Measurements from ENCODE around the gene UGT1A3.

DNA sequence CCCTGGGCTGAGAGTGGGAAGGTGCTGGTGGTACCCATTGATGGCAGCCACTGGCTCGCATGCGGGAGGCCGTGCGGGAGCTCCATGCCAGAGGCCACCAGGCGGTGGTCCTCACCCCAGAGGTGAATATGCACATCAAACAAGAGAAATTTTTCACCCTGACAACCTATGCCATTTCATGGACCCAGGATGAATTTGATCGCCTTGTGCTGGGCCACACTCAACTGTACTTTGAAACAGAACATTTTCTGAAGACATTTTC is 18.4 kb downstream of the UGT1A3 start:
- TF ChIP-seq, protein P1, sequence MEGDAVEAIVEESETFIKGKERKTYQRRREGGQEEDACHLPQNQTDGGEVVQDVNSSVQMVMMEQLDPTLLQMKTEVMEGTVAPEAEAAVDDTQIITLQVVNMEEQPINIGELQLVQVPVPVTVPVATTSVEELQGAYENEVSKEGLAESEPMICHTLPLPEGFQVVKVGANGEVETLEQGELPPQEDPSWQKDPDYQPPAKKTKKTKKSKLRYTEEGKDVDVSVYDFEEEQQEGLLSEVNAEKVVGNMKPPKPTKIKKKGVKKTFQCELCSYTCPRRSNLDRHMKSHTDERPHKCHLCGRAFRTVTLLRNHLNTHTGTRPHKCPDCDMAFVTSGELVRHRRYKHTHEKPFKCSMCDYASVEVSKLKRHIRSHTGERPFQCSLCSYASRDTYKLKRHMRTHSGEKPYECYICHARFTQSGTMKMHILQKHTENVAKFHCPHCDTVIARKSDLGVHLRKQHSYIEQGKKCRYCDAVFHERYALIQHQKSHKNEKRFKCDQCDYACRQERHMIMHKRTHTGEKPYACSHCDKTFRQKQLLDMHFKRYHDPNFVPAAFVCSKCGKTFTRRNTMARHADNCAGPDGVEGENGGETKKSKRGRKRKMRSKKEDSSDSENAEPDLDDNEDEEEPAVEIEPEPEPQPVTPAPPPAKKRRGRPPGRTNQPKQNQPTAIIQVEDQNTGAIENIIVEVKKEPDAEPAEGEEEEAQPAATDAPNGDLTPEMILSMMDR (conservative IDR thresholded peaks at IDR 0.05 in 1 of 2, IDR thresholded peaks at IDR 0.05 in 1 of 2; ENCODE audit: extremely low read depth in 1 of 2, insufficient read depth in 1 of 2, low read depth in 1 of 2, low read length in 2 of 2): no peak
- no peak for TF ChIP-seq EZH2 (IDR thresholded peaks at IDR 0.05; ENCODE audit: borderline replicate concordance, low read length)

All from mammary epithelial cell (primary cell).